Raji (cell line): ENCODE measurements around the gene PSMD8.

Experiments
- POLR2A ChIP-seq: IDR thresholded peaks from 2 replicates; pipeline ENCODE4 v1.6.1; 2011; ENCODE audit warnings: low read depth, low read length, control low read depth; ENCODE audit not compliant: insufficient read depth

PSMD8 gene

GRCh38 chr19:38378866-38379265 lies 4.5 kb downstream of the PSMD8 start:
- no peak for TF ChIP-seq POLR2A

- no peak for TF ChIP-seq POLR2A
These were observed 6.8 kb downstream of the PSMD8 start for GRCh38 chr19:38381138-38381537.

GRCh38 chr19:38383184-38383583 lies 8.8 kb downstream of the PSMD8 start:
- TF ChIP-seq POLR2A = no peak

- no peak for TF ChIP-seq POLR2A
These were observed 9.4 kb downstream of the PSMD8 start for GRCh38 chr19:38383743-38384142.

- no peak for TF ChIP-seq POLR2A
These were observed 10.0 kb downstream of the PSMD8 start for GRCh38 chr19:38384209-38385027.

GRCh38 chr19:38385057-38385803 lies 10.9 kb downstream of the PSMD8 start:
- TF ChIP-seq POLR2A = no peak

GRCh38 chr19:38385804-38386257 lies 11.5 kb downstream of the PSMD8 start:
- TF ChIP-seq POLR2A = no peak

- TF ChIP-seq POLR2A = no peak
These were observed 12.1 kb downstream of the PSMD8 start for GRCh38 chr19:38386300-38386970.

- TF ChIP-seq POLR2A = no peak
These were observed 12.7 kb downstream of the PSMD8 start for GRCh38 chr19:38386971-38387549.

- TF ChIP-seq POLR2A = no peak
These were observed 13.4 kb downstream of the PSMD8 start, which contains the start of gene GGN for GRCh38 chr19:38387550-38388348. Gene GGN, minus strand, starts transcription at chr19:38388034. Its CDS starts 773 bp downstream, at chr19:38387261.

GRCh38 chr19:38388349-38389100 lies 14.2 kb downstream of the PSMD8 start, which contains the start of gene SPRED3:
Gene SPRED3, plus strand, starts transcription at chr19:38388697. Its CDS starts 1,606 bp downstream, at chr19:38390303.
- TF ChIP-seq POLR2A = no peak

- TF ChIP-seq POLR2A = no peak
These were observed 14.9 kb downstream of the PSMD8 start for GRCh38 chr19:38389101-38389925.

GRCh38 chr19:38389957-38390924 lies 15.9 kb downstream of the PSMD8 start:
- no peak for TF ChIP-seq POLR2A
